Muscle of leg (tissue), 11 donors: Measurements from ENCODE around the gene TMEM161B. TPM values are rescaled to one million over a fixed set of nuclear protein-coding genes. Genes with fewer than 3 reads are reported as not detected.
"Not testable (repeated sequence)": the region's sequence is repeated elsewhere in the genome, so short reads cannot be mapped to it uniquely, and the experiment has no call there.

ENCODE experiments used
- DNase-seq: peaks from one replicate; pipeline ENCODE4 v3.0.0; 2013
- H3K27ac ChIP-seq: one replicate; pipeline ENCODE4 v1.5.1; 2013; ENCODE audit warnings: mild to moderate bottlenecking, low read length, control low read depth
- H3K27me3 ChIP-seq: one replicate; pipeline ENCODE4 v1.6.1; 2013; ENCODE audit warnings: low read length; ENCODE audit not compliant: control insufficient read depth, insufficient read depth
- H3K36me3 ChIP-seq: one replicate; pipeline ENCODE4 v1.6.1; 2013; ENCODE audit warnings: low read length; ENCODE audit not compliant: control insufficient read depth, insufficient read depth
- H3K4me1 ChIP-seq: one replicate; pipeline ENCODE4 v1.6.1; 2013; ENCODE audit warnings: low read length; ENCODE audit not compliant: control insufficient read depth, insufficient read depth
- H3K4me3 ChIP-seq: one replicate; pipeline ENCODE4 v1.5.1; 2013; ENCODE audit warnings: low read length, control low read depth
- H3K9me3 ChIP-seq: replicated peaks from 2 replicates; pipeline ENCODE4 v1.6.1; 2013; ENCODE audit warnings: low read depth, low read length; ENCODE audit not compliant: control insufficient read depth
- WGBS: methylation state at CpG from one replicate; pipeline ENCODE4 v1.1.5; 2013; ENCODE audit warnings: missing lambda C conversion rate; ENCODE audit not compliant: insufficient coverage; 5-methylcytosine and 5-hydroxymethylcytosine counted together
- polyA plus RNA-seq, 8 donors: library from polyadenylated mRNA; unstranded; fragments of 120-200 nt; gene quantifications; one replicate each; pipeline versions ENCODE4 v1.2.1 to v1.2.3, GENCODE V29; 2013; ENCODE audit warnings: inconsistent platforms in 1 of 8, low replicate concordance in 1 of 8; ENCODE audit not compliant: insufficient read length in 8 of 8, insufficient read depth in 1 of 8
- total RNA-seq: library from RNA; stranded (reverse); fragments of 120-200 nt; gene quantifications from one replicate; pipeline ENCODE4 v1.2.4, GENCODE V29; 2013

Gene TMEM161B
- total and polyA plus RNA-seq, 9 donors, result 10.4 to 16.5 (median 11.4) TPM

- no CpG with 5 or more reads among the region's 4 CpGs for WGBS
- not testable (repeated sequence) for H3K36me3 ChIP-seq, H3K27ac ChIP-seq
These were observed 79.2 kb downstream of the TMEM161B start for GRCh38 chr5:88189484-88189883.

GRCh38 chr5:88188458-88189132 is 80.0 kb downstream of the TMEM161B start:
- no peaks in the 10 kb centered on the region for H3K36me3 ChIP-seq
- no peak overlapping the region for H3K4me3 ChIP-seq
- no peaks in the 10 kb centered on the region for H3K4me1 ChIP-seq
- H3K27me3 ChIP-seq, result no peaks in the 10 kb centered on the region
- H3K27ac ChIP-seq, result no peak overlapping the region
- 84% methylated on average over 3 of the region's 9 CpGs for whole genome bisulfite sequencing
- DNase-seq, result no peak
- H3K9me3 ChIP-seq, result peaks cover 19% of the 10 kb centered on the region

More at GRCh38 chr5:88189484-88189883, 79.2 kb downstream of the TMEM161B start:
- H3K4me3 ChIP-seq, H3K4me1 ChIP-seq, H3K27me3 ChIP-seq, DNase-seq: not testable (repeated sequence)
- H3K9me3 ChIP-seq, result peaks cover 19% of the 10 kb centered on the region

- Histone ChIP-seq H3K4me3 (no peak overlapping the region), H3K27ac (no peak overlapping the region), H3K4me1 (no peaks in the 10 kb centered on the region), H3K9me3 (peaks cover 5% of the 10 kb centered on the region), H3K36me3 (no peaks in the 10 kb centered on the region), H3K27me3 (no peaks in the 10 kb centered on the region)
- no peak for DNase-seq
These were observed 85.4 kb downstream of the TMEM161B start for GRCh38 chr5:88183255-88183654.

GRCh38 chr5:88177486-88177885 is 91.2 kb downstream of the TMEM161B start:
- 92% methylated on average over 11 of the region's 13 CpGs for WGBS
- H3K9me3 ChIP-seq, H3K27me3 ChIP-seq, H3K27ac ChIP-seq, H3K36me3 ChIP-seq, H3K4me3 ChIP-seq, H3K4me1 ChIP-seq, DNase-seq: not testable (repeated sequence)

GRCh38 chr5:88172847-88173758 is 95.5 kb downstream of the TMEM161B start:
- no peak for DNase-seq
- H3K4me3 ChIP-seq, result no peak overlapping the region
- H3K27ac ChIP-seq, result no peak overlapping the region
- no peaks in the 10 kb centered on the region for H3K36me3 ChIP-seq
- H3K27me3 ChIP-seq, result no peaks in the 10 kb centered on the region
- WGBS, result 67% methylated on average over 10 of the region's 14 CpGs
- H3K9me3 ChIP-seq, result peaks cover 6% of the 10 kb centered on the region
- no peaks in the 10 kb centered on the region for H3K4me1 ChIP-seq

GRCh38 chr5:88159591-88159990 is 109.1 kb downstream of the TMEM161B start:
- H3K27me3 ChIP-seq, result no peaks in the 10 kb centered on the region
- H3K4me3 ChIP-seq, result no peak overlapping the region
- H3K27ac ChIP-seq, result no peak overlapping the region
- WGBS, result 94% methylated on average over 4 of the region's 7 CpGs
- H3K36me3 ChIP-seq, result no peaks in the 10 kb centered on the region
- no peaks in the 10 kb centered on the region for H3K9me3 ChIP-seq
- DNase-seq, result no peak
- no peaks in the 10 kb centered on the region for H3K4me1 ChIP-seq

- Histone ChIP-seq H3K36me3 (no peaks in the 10 kb centered on the region), H3K4me1 (no peaks in the 10 kb centered on the region), H3K27ac (no peak overlapping the region), H3K27me3 (no peaks in the 10 kb centered on the region), H3K4me3 (no peak overlapping the region), H3K9me3 (no peaks in the 10 kb centered on the region)
- 100% methylated on average over 1 of the region's 2 CpGs for WGBS
- no peak for DNase-seq
These were observed 110.6 kb downstream of the TMEM161B start for GRCh38 chr5:88158056-88158455.

- no peaks in the 10 kb centered on the region for H3K27me3 ChIP-seq
- H3K4me3 ChIP-seq, result no peak overlapping the region
- no peak overlapping the region for H3K27ac ChIP-seq
- DNase-seq, result no peak
- no peaks in the 10 kb centered on the region for H3K36me3 ChIP-seq
- no peaks in the 10 kb centered on the region for H3K4me1 ChIP-seq
- 83% methylated on average over 1 of the region's 1 CpG for WGBS
- H3K9me3 ChIP-seq, result no peaks in the 10 kb centered on the region
These were observed 113.8 kb downstream of the TMEM161B start for GRCh38 chr5:88154891-88155290.

GRCh38 chr5:88150747-88151146 is 117.9 kb downstream of the TMEM161B start:
- no peak overlapping the region for H3K27ac ChIP-seq
- peaks cover 6% of the 10 kb centered on the region for H3K27me3 ChIP-seq
- H3K4me1 ChIP-seq, result no peaks in the 10 kb centered on the region
- H3K4me3 ChIP-seq, result no peak overlapping the region
- H3K9me3 ChIP-seq, result no peaks in the 10 kb centered on the region
- DNase-seq, result no peak
- H3K36me3 ChIP-seq, result no peaks in the 10 kb centered on the region

- H3K4me3 ChIP-seq, result no peak overlapping the region
- DNase-seq, result no peak
- H3K27ac ChIP-seq, result no peak overlapping the region
- no peaks in the 10 kb centered on the region for H3K36me3 ChIP-seq
- no peaks in the 10 kb centered on the region for H3K9me3 ChIP-seq
- peaks cover 48% of the 10 kb centered on the region for H3K27me3 ChIP-seq
- WGBS, result 9% methylated on average over 9 of the region's 26 CpGs
- peaks cover 16% of the 10 kb centered on the region for H3K4me1 ChIP-seq
These were observed 122.8 kb downstream of the TMEM161B start for GRCh38 chr5:88145611-88146467.
